IMR-90 (cell line): ENCODE results near the gene KANSL1L. TPM values are rescaled to one million over a fixed set of nuclear protein-coding genes. Genes with fewer than 3 reads are reported as not detected.

Source experiments
- ATAC-seq: fragments of 200-7000 bp; cut with Tn5 transposase; 2 replicates; pipeline ENCODE4 v1.9.1; 2020; ENCODE audit warnings: low read depth, mild to moderate bottlenecking, moderate library complexity
- Bru-seq: library from RNA; stranded (reverse); fragments of 400-500 nt; gene quantifications from one replicate; lab custom pipeline; 2021; lab: Mats Ljungman, UMichigan
- BruChase-seq, 2 experiments: library from RNA; stranded (reverse); fragments of 400-500 nt; gene quantifications; one replicate each; lab custom pipeline; 2021; lab: Mats Ljungman, UMichigan
- BruUV-seq: library from RNA; stranded (reverse); fragments of 400-500 nt; replicated peaks from 2 replicates; lab custom pipeline; 2021; lab: Mats Ljungman, UMichigan
- CTCF ChIA-PET: fragments of 300-600 bp; formaldehyde crosslinking; extraction: SDS; loops from one replicate; lab custom pipeline; 2021; ENCODE audit warnings: antibody characterized with exemption; lab: Yijun Ruan, JAX
- POLR2A ChIA-PET: fragments of 300-600 bp; sonication (Branson Sonifier 250); formaldehyde crosslinking; loops from one replicate; lab custom pipeline; 2022; ENCODE audit warnings: antibody characterized with exemption; ENCODE audit not compliant: unreplicated experiment; lab: Charles Lee
- DNase-seq: peaks from one replicate; pipeline ENCODE4 v3.0.0; 2013
- H2AFZ ChIP-seq: replicated peaks from 2 replicates; pipeline ENCODE3; 2013; ENCODE audit warnings: low read length, mild to moderate bottlenecking; ENCODE audit not compliant: poor library complexity
- H2AK5ac ChIP-seq: 2 replicates; pipeline ENCODE4 v1.6.1; 2013; ENCODE audit warnings: low read depth, low read length, inconsistent platforms
- H2AK9ac ChIP-seq: replicated peaks from 2 replicates; pipeline ENCODE3; 2013; ENCODE audit warnings: mild to moderate bottlenecking, low read depth, low read length, moderate library complexity; ENCODE audit not compliant: poor library complexity
- H2BK120ac ChIP-seq: 2 replicates; pipeline ENCODE4 v1.6.1; 2013; ENCODE audit warnings: low read depth, low read length, inconsistent platforms
- H2BK15ac ChIP-seq: 3 replicates; pipeline ENCODE4 v1.6.1; 2013; ENCODE audit warnings: low read depth, low read length, inconsistent platforms
- H2BK20ac ChIP-seq: 2 replicates; pipeline ENCODE4 v1.6.1; 2013; ENCODE audit warnings: low read depth, mild to moderate bottlenecking, inconsistent platforms, low read length, moderate library complexity
- H2BK5ac ChIP-seq: 2 replicates; pipeline ENCODE4 v1.6.1; 2013; ENCODE audit warnings: mild to moderate bottlenecking, low read depth, low read length, inconsistent platforms; ENCODE audit not compliant: poor library complexity, severe bottlenecking
- H3K14ac ChIP-seq: replicated peaks from 2 replicates; pipeline ENCODE4 v1.6.1; 2013; ENCODE audit warnings: low read depth, low read length, inconsistent platforms
- H3K18ac ChIP-seq: 2 replicates; pipeline ENCODE4 v1.6.1; 2013; ENCODE audit warnings: low read depth, low read length, control low read depth
- H3K23ac ChIP-seq: 2 replicates; pipeline ENCODE4 v1.6.1; 2013; ENCODE audit warnings: low read depth, low read length, inconsistent platforms
- H3K27ac ChIP-seq: 2 replicates; pipeline ENCODE4 v1.5.1; 2013; ENCODE audit warnings: mild to moderate bottlenecking, control low read depth, low read length; ENCODE audit not compliant: insufficient read depth
- H3K27me3 ChIP-seq: 2 replicates; pipeline ENCODE4 v1.6.1; 2013; ENCODE audit warnings: low read length; ENCODE audit not compliant: control insufficient read depth, insufficient read depth
- H3K36me3 ChIP-seq: 2 replicates; pipeline ENCODE4 v1.6.1; 2013; ENCODE audit warnings: low read length, mixed read lengths; ENCODE audit not compliant: control insufficient read depth, insufficient read depth
- H3K4ac ChIP-seq: 2 replicates; pipeline ENCODE4 v1.6.1; 2013; ENCODE audit warnings: low read depth, low read length, inconsistent platforms
- H3K4me1 ChIP-seq: 2 replicates; pipeline ENCODE4 v1.6.1; 2013; ENCODE audit warnings: low read length, mixed read lengths; ENCODE audit not compliant: control insufficient read depth, insufficient read depth
- H3K4me2 ChIP-seq: 2 replicates; pipeline ENCODE4 v1.6.1; 2013; ENCODE audit warnings: low read depth, mild to moderate bottlenecking, control low read depth, low read length, moderate library complexity
- H3K4me3 ChIP-seq: 2 replicates; pipeline ENCODE4 v1.5.1; 2013; ENCODE audit warnings: low read depth, mild to moderate bottlenecking, control low read depth, low read length, moderate library complexity; ENCODE audit not compliant: insufficient read depth
- H3K56ac ChIP-seq: 2 replicates; pipeline ENCODE4 v1.6.1; 2013; ENCODE audit warnings: low read length, inconsistent platforms; ENCODE audit not compliant: insufficient read depth; ENCODE audit errors: extremely low read depth
- H3K79me1 ChIP-seq, 2 experiments: 2 replicates each; pipeline ENCODE4 v1.6.1; 2013; ENCODE audit warnings: low read length in 2 of 2, inconsistent platforms in 1 of 2, low read depth in 1 of 2
- H3K9ac ChIP-seq: 2 replicates; pipeline ENCODE4 v1.6.1; 2013; ENCODE audit warnings: low read depth, low read length, control low read depth
- H3K9me1 ChIP-seq: 2 replicates; pipeline ENCODE4 v1.6.1; 2013; ENCODE audit warnings: low read length, inconsistent platforms; ENCODE audit not compliant: insufficient read depth
- H3K9me3 ChIP-seq: 2 replicates; pipeline ENCODE4 v1.6.1; 2013; ENCODE audit warnings: low read length; ENCODE audit not compliant: control insufficient read depth, insufficient read depth
- H4K20me1 ChIP-seq: 2 replicates; pipeline ENCODE4 v1.6.1; 2013; ENCODE audit warnings: low read length, inconsistent platforms; ENCODE audit not compliant: insufficient read depth
- H4K5ac ChIP-seq: 2 replicates; pipeline ENCODE4 v1.6.1; 2013; ENCODE audit warnings: mild to moderate bottlenecking, low read depth, low read length, control low read depth
- H4K8ac ChIP-seq, 2 experiments: 2 replicates each; pipeline ENCODE4 v1.6.1; 2013; ENCODE audit warnings: low read depth in 2 of 2, low read length in 2 of 2, control low read depth in 1 of 2, inconsistent platforms in 1 of 2
- H4K91ac ChIP-seq: 2 replicates; pipeline ENCODE4 v1.6.1; 2013; ENCODE audit warnings: low read depth, low read length, inconsistent platforms; ENCODE audit not compliant: insufficient read depth
- CHD1 ChIP-seq: IDR thresholded peaks from 2 replicates; pipeline ENCODE4 v1.6.1; 2012; ENCODE audit warnings: low read depth, low read length, improper control_type of control experiment
- MAZ ChIP-seq: IDR thresholded peaks from 2 replicates; pipeline ENCODE4 v1.6.1; 2012; ENCODE audit warnings: low read depth, mild to moderate bottlenecking, low read length, improper control_type of control experiment, moderate library complexity, borderline replicate concordance
- POLR2A ChIP-seq: IDR thresholded peaks from 2 replicates; pipeline ENCODE4 v1.6.1; 2012; ENCODE audit warnings: mild to moderate bottlenecking, low read depth, low read length
- WGBS, 2 experiments: methylation state at CpG; one replicate each; pipeline versions ENCODE4 v1.1.5 to v1.1.7; 2013; ENCODE audit warnings: missing lambda C conversion rate in 2 of 2; ENCODE audit not compliant: insufficient read length in 1 of 2; ENCODE audit errors: extremely low coverage in 2 of 2; 5-methylcytosine and 5-hydroxymethylcytosine counted together
- dilution Hi-C: fragments of 300-500 bp; cut with HindIII; formaldehyde crosslinking; loops from one replicate; pipeline ENCODE4 v1.14.3; 2018; ENCODE audit warnings: low sequenced_read_pairs; ENCODE audit not compliant: unreplicated experiment
- in situ Hi-C: fragments of 300-500 bp; cut with MboI; formaldehyde crosslinking; loops from 3 replicates; pipeline ENCODE4 v1.14.3; 2019; ENCODE audit warnings: low sequenced_read_pairs, inconsistent platforms, mixed read lengths
- intact Hi-C: fragments of 100-400 bp; cut with micrococcal nuclease; formaldehyde crosslinking; loops from 2 replicates; pipeline ENCODE4 v1.10.0; 2022
- long read RNA-seq: library from polyadenylated mRNA; unstranded; transcript quantifications from one replicate; pipeline ENCODE4 v2.0.0, GENCODE V29; 2021; ENCODE audit not compliant: unreplicated experiment
- polyA plus RNA-seq, 3 experiments: library from polyadenylated mRNA; depleted of rRNA; stranded (reverse); fragments of >200 nt; gene quantifications; 2 replicates each; pipeline ENCODE4 v1.2.3, GENCODE V29; 2012; ENCODE audit warnings: low replicate concordance in 1 of 3
- total RNA-seq: library from RNA; depleted of rRNA; stranded (reverse); fragments of >200 nt; gene quantifications from 2 replicates; pipeline ENCODE4 v1.2.3, GENCODE V29; 2012; rRNA removed

The KANSL1L gene, protein sequence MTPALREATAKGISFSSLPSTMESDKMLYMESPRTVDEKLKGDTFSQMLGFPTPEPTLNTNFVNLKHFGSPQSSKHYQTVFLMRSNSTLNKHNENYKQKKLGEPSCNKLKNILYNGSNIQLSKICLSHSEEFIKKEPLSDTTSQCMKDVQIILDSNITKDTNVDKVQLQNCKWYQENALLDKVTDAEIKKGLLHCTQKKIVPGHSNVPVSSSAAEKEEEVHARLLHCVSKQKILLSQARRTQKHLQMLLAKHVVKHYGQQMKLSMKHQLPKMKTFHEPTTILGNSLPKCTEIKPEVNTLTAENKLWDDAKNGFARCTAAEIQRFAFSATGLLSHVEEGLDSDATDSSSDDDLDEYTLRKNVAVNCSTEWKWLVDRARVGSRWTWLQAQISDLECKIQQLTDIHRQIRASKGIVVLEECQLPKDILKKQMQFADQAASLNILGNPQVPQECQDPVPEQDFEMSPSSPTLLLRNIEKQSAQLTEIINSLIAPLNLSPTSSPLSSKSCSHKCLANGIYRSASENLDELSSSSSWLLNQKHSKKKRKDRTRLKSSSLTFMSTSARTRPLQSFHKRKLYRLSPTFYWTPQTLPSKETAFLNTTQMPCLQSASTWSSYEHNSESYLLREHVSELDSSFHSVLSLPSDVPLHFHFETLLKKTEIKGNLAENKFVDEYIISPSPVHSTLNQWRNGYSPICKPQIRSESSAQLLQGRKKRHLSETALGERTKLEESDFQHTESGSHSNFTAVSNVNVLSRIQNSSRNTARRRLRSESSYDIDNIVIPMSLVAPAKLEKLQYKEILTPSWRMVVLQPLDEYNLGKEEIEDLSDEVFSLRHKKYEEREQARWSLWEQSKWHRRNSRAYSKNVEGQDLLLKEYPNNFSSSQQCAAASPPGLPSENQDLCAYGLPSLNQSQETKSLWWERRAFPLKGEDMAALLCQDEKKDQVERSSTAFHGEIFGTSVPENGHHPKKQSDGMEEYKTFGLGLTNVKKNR
- total RNA-seq (7.2 and 8.1 TPM in 2 replicates), polyA plus RNA-seq (2012; rRNA removed) (2.0 and 3.1 TPM in 2 replicates), Bru-seq, nascent RNA (percentile 60 among the genes with signal in this experiment), BruChase-seq, experiment 1, labeled RNA remaining after a 6-hour chase (percentile 64 among the genes with signal in this experiment), BruChase-seq, experiment 2, labeled RNA remaining after a 2-hour chase (percentile 61 among the genes with signal in this experiment)
- 0.36 and 0.45 TPM in 2 replicates for polyA plus RNA-seq (2012; cell fraction: cytosol; rRNA removed)
- polyA plus RNA-seq (2012; cell fraction: nucleus; rRNA removed; ENCODE audit: low replicate concordance) = 0.45 and 7.2 TPM in 2 replicates
- long read RNA-seq, partial matches to known transcripts = 0 of 7 reads
- long read RNA-seq, other reads (novel, unspliced or antisense) = 7 of 7 reads

DNA sequence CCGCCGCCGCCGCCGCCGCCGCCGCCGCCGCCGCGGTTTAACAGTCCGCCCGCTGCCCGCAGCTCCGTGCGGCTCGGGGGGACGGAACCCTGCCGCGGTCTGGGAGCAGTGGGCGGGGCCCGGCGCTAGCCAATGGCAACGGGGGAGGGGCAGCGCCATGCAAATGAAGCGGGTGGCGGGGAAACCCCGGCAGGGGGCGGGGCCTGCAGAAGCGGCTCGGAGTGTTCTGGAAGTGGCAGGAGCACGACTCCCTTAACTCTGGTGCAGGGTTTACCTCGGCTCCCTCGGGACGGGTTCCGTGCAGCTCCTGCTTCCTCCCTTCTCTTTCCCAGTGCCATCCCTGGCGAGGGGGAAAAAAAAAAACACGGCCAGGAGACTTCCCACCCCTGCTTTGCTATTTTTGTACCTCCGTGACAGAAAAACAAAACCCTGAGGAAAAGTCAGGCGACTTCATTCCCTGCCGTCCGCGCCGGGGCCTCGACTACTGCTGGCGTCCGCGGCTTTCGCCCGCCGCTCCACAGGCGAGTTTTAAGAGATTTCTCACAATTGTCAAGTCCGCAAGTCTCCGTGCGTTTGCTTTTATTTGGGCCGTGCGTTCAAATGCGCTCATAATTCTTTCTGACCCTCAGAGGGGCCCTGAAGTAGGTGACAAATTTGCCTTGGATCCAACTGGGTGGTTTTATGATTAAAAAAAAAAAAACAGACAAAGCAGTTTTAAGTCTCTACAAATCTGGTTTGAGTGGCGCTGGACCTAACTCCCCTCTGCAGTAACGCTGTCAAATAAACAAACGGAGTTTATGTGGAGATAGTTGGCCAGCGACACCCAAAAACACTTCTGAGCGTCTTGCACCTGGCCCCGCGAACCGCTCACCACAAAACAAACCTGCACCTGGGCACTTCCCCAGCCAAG lies at the start of gene KANSL1L:
KANSL1L (minus strand) TSS at position 101 of the 910 bp plus-strand sequence. CDS start 16,827 bp downstream, outside the sequence.
- ATAC-seq = peak; percentile 93
- H3K27me3 ChIP-seq = no peaks in the 10 kb centered on the region
- H2AK9ac ChIP-seq = peak within 1 kb of the TSS; percentile 86
- no peak within 1 kb of the TSS for H2BK20ac ChIP-seq
- ChIA-PET CTCF (interaction anchor here (0.8 kb wide), 1 partner anchor 23 kb away, joined by 6 read pairs; no protein-coding TSS in a partner anchor), POLR2A (interaction anchor here (0.6 to 0.7 kb wide), 3 partner anchors 39 to 637 kb away, joined by 4 to 6 read pairs (median 4); no protein-coding TSS in a partner anchor)
- TF ChIP-seq POLR2A (peak; percentile 57), MAZ (peak; percentile 40; the same call in 1 of the 2 replicates), CHD1 (no peak)
- peak within 1 kb of the TSS; percentile 98 for H2AFZ ChIP-seq
- in situ Hi-C loops (loop anchor here (10.0 kb wide), 1 partner anchor 177 kb away; no protein-coding TSS in a partner anchor), dilution Hi-C loops (no loop called here), intact Hi-C loops (loop anchor here (2.0 to 5.0 kb wide), 2 partner anchors 79 to 99 kb away; no protein-coding TSS in a partner anchor)
- peak within 1 kb of the TSS; percentile 78 for H3K4me3 ChIP-seq
- H2BK120ac ChIP-seq = peak within 1 kb of the TSS; percentile 68
- H4K91ac ChIP-seq = peak within 1 kb of the TSS; percentile 76
- no peaks in the 10 kb centered on the region for H3K9me1 ChIP-seq
- WGBS, 2 experiments = 0% methylated on average over 12 of the region's 67 CpGs; no CpG with 5 or more reads in 1 of the 2 experiments
- peak within 1 kb of the TSS; percentile 75; the same call in 2 of the 3 replicates for H2BK15ac ChIP-seq
- H3K9ac ChIP-seq = peak within 1 kb of the TSS; percentile 93
- H4K8ac ChIP-seq = peak within 1 kb of the TSS; percentile 47 to 82
- H3K9me3 ChIP-seq = no peaks in the 10 kb centered on the region
- H2AK5ac ChIP-seq = peak within 1 kb of the TSS; percentile 30; the same call in 1 of the 2 replicates
- peak within 1 kb of the TSS; percentile 97 for H3K56ac ChIP-seq
- H3K27ac ChIP-seq = peak within 1 kb of the TSS; percentile 97
- H4K5ac ChIP-seq = peak within 1 kb of the TSS; percentile 35
- H3K36me3 ChIP-seq = no peaks in the 10 kb centered on the region
- H3K18ac ChIP-seq = peak within 1 kb of the TSS; percentile 62
- H2BK5ac ChIP-seq = peak within 1 kb of the TSS; percentile 95
- BruUV-seq = no TSS peak
- H3K4me1 ChIP-seq = no peaks in the 10 kb centered on the region
- H3K4me2 ChIP-seq = peak within 1 kb of the TSS; percentile 96
- no peaks in the 10 kb centered on the region for H4K20me1 ChIP-seq
- peak; percentile 94 for DNase-seq
- peak within 1 kb of the TSS; percentile 93 for H3K4ac ChIP-seq
- peak within 1 kb of the TSS; percentile 91 for H3K14ac ChIP-seq
- no peaks in the 10 kb centered on the region; a peak in 2 of 4 replicates for H3K79me1 ChIP-seq
- peak within 1 kb of the TSS; percentile 96 for H3K23ac ChIP-seq
